GM19099 (cell line): ENCODE data around the gene PLIN3.

Experiments used
- POLR2A ChIP-seq: IDR thresholded peaks from 3 replicates; pipeline ENCODE4 v1.6.1; 2011; ENCODE audit warnings: low read depth; ENCODE audit not compliant: insufficient read length; ENCODE audit errors: extremely low read depth

Gene PLIN3

GRCh38 chr19:4906963-4907362 lies 39.5 kb upstream of the PLIN3 start:
- TF ChIP-seq POLR2A = no peak

GRCh38 chr19:4904481-4904880 lies 37.0 kb upstream of the PLIN3 start:
- TF ChIP-seq POLR2A = no peak

GRCh38 chr19:4902796-4903195 lies 35.3 kb upstream of the PLIN3 start, which contains the start of gene ARRDC5:
ARRDC5 (minus strand) TSS chr19:4902896; CDS start chr19:4902825, 71 bp downstream.
- TF ChIP-seq POLR2A = no peak

GRCh38 chr19:4897146-4897545 lies 29.7 kb upstream of the PLIN3 start:
- no peak for TF ChIP-seq POLR2A

- no peak for TF ChIP-seq POLR2A
Observed at GRCh38 chr19:4896372-4896771, 28.9 kb upstream of the PLIN3 start.

- TF ChIP-seq POLR2A = no peak
Observed at GRCh38 chr19:4891066-4891465, 23.6 kb upstream of the PLIN3 start.

GRCh38 chr19:4889034-4889815 lies 21.8 kb upstream of the PLIN3 start:
- TF ChIP-seq POLR2A = no peak

- no peak for TF ChIP-seq POLR2A
Observed at GRCh38 chr19:4879041-4879440, 11.6 kb upstream of the PLIN3 start.

GRCh38 chr19:4878491-4878968 lies 11.1 kb upstream of the PLIN3 start:
- no peak for TF ChIP-seq POLR2A

- TF ChIP-seq POLR2A = no peak
Observed at GRCh38 chr19:4877753-4878490, 10.5 kb upstream of the PLIN3 start.

GRCh38 chr19:4873930-4874329 lies 6.5 kb upstream of the PLIN3 start:
- no peak for TF ChIP-seq POLR2A

- TF ChIP-seq POLR2A = no peak
Observed at GRCh38 chr19:4871711-4872110, 4.2 kb upstream of the PLIN3 start.

- no peak for TF ChIP-seq POLR2A
Observed at GRCh38 chr19:4870025-4870700, 2.7 kb upstream of the PLIN3 start.

- TF ChIP-seq POLR2A = no peak
Observed at GRCh38 chr19:4868286-4868834, 893 bp upstream of the PLIN3 start.

GRCh38 chr19:4866595-4867424 lies 657 bp downstream of the PLIN3 start:
- peak; percentile 33 for TF ChIP-seq POLR2A

- no peak for TF ChIP-seq POLR2A
Observed at GRCh38 chr19:4861147-4861546, 6.3 kb downstream of the PLIN3 start.
